Endothelial cell of umbilical vein (primary cell): ENCODE measurements around the gene RECQL5.

Source experiments
- CTCF ChIP-seq, 2 donors: IDR thresholded peaks; 1 replicate in 1 of 2; 2 replicates in 1 of 2; pipeline ENCODE4 v1.5.1; 2011; ENCODE audit warnings: low read length in 2 of 2, mild to moderate bottlenecking in 2 of 2, moderate library complexity in 2 of 2, control low read depth in 1 of 2, inconsistent platforms in 1 of 2, low read depth in 1 of 2; ENCODE audit not compliant: insufficient read depth in 1 of 2; ENCODE audit errors: extremely low read depth in 1 of 2
- EZH2 ChIP-seq: IDR thresholded peaks from 2 replicates; pipeline ENCODE4 v1.6.1; 2012; ENCODE audit warnings: borderline replicate concordance, low read depth, mild to moderate bottlenecking, moderate library complexity, low read length, inconsistent platforms; ENCODE audit not compliant: severe bottlenecking
- GATA2 ChIP-seq: IDR thresholded peaks from 2 replicates; pipeline ENCODE4 v1.7.0; 2011; ENCODE audit warnings: low read depth, mild to moderate bottlenecking, moderate library complexity, mixed read lengths, low read length; ENCODE audit not compliant: insufficient read length, insufficient read depth
- MYC ChIP-seq: IDR thresholded peaks from one replicate; pipeline ENCODE4 v1.6.1; 2011; ENCODE audit warnings: mild to moderate bottlenecking, low read depth, low read length
- POLR2A ChIP-seq: IDR thresholded peaks from 2 replicates; pipeline ENCODE4 v1.6.1; 2012; ENCODE audit warnings: low read depth, mild to moderate bottlenecking, control low read depth, low read length
- POLR2AphosphoS5 ChIP-seq: IDR thresholded peaks from 2 replicates; pipeline ENCODE4 v1.6.1; 2012; ENCODE audit warnings: low read depth, mild to moderate bottlenecking, control low read depth, low read length, moderate library complexity; ENCODE audit not compliant: insufficient read depth

GRCh38 chr17:75664099-75664549, 2.8 kb downstream of the RECQL5 start:
- TF ChIP-seq GATA2: no peak
- no peak for TF ChIP-seq EZH2
- no peak for TF ChIP-seq MYC
- no peak for TF ChIP-seq POLR2A
- TF ChIP-seq CTCF (IDR thresholded peaks at IDR 0.05; ENCODE audit: extremely low read depth in 1 of 2, insufficient read depth in 1 of 2, low read depth in 1 of 2, low read length in 2 of 2): no peak
- TF ChIP-seq POLR2AphosphoS5: no peak
